Spleen (tissue), 7 donors: ENCODE results near the gene MSX2.

Experiments used
- POLR2A ChIP-seq, 3 donors: fragments of 450-650 bp; IDR thresholded peaks; one replicate each; pipeline ENCODE4 v1.5.1; 2017; ENCODE audit warnings: antibody characterized with exemption in 3 of 3, mild to moderate bottlenecking in 1 of 3
- TF ChIP-seq, protein P1 (sequence below), 11 experiments: fragments of 200-600 bp in 7 of 11; fragments of 450-650 bp in 4 of 11; sonication (generic) in 4 of 11; IDR thresholded peaks in 8 of 11; conservative IDR thresholded peaks in 3 of 11; 1 replicate in 7 of 11; 2 replicates in 4 of 11; pipeline versions ENCODE4 v1.4.0 to v1.8.0; 2016 to 2021; ENCODE audit warnings: antibody characterized with exemption in 11 of 11, inconsistent platforms in 4 of 11, mild to moderate bottlenecking in 1 of 11
- donor health status: DM: no; HTN: no; CAD: no; lungs with moderate emphysema.
- donor health status: DM: no; HTN: no; CAD: no.
- donor health status: DM: no; HTN: no; CAD: no.

DNA sequence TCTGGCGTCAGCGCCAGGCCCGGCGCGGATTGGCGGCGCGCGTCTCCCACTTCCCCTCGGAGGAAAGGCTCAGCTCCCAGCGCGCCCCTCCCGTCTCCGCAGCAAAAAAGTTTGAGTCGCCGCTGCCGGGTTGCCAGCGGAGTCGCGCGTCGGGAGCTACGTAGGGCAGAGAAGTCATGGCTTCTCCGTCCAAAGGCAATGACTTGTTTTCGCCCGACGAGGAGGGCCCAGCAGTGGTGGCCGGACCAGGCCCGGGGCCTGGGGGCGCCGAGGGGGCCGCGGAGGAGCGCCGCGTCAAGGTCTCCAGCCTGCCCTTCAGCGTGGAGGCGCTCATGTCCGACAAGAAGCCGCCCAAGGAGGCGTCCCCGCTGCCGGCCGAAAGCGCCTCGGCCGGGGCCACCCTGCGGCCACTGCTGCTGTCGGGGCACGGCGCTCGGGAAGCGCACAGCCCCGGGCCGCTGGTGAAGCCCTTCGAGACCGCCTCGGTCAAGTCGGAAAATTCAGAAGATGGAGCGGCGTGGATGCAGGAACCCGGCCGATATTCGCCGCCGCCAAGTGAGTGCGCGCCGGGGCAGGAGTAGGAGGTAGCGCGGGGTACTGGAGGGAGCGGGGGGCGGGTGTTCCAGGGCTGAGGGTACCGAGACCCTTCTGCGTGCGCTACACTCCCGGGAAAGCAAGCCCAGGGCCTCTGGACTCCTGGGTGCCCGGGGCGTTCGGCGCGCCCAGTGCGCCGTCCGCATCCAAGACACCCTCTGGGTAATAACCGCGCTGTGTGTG lies at the start of gene MSX2:
- no peak for TF ChIP-seq POLR2A (IDR thresholded peaks at IDR 0.05)
- TF ChIP-seq, protein P1, sequence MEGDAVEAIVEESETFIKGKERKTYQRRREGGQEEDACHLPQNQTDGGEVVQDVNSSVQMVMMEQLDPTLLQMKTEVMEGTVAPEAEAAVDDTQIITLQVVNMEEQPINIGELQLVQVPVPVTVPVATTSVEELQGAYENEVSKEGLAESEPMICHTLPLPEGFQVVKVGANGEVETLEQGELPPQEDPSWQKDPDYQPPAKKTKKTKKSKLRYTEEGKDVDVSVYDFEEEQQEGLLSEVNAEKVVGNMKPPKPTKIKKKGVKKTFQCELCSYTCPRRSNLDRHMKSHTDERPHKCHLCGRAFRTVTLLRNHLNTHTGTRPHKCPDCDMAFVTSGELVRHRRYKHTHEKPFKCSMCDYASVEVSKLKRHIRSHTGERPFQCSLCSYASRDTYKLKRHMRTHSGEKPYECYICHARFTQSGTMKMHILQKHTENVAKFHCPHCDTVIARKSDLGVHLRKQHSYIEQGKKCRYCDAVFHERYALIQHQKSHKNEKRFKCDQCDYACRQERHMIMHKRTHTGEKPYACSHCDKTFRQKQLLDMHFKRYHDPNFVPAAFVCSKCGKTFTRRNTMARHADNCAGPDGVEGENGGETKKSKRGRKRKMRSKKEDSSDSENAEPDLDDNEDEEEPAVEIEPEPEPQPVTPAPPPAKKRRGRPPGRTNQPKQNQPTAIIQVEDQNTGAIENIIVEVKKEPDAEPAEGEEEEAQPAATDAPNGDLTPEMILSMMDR (IDR thresholded peaks at IDR 0.05 in 8 of 11, conservative IDR thresholded peaks at IDR 0.05 in 3 of 11), result peak in 1 of 11 experiments; percentile 14
